Right lobe of liver (tissue), 4 donors: ENCODE measurements around the gene OTOGL.

ENCODE experiments used
- POLR2A ChIP-seq: fragments of 450-650 bp; IDR thresholded peaks from one replicate; pipeline ENCODE4 v1.6.1; 2017; ENCODE audit warnings: antibody characterized with exemption, mild to moderate bottlenecking
- TF ChIP-seq, protein P1 (sequence below), 4 donors: fragments of 200-600 bp in 3 of 4; fragments of 450-650 bp in 1 of 4; IDR thresholded peaks; one replicate each; pipeline versions ENCODE4 v1.5.1 to v1.8.0; 2016 to 2022; ENCODE audit warnings: antibody characterized with exemption in 4 of 4, mild to moderate bottlenecking in 2 of 4
- donor health status: DM: no; HTN: no; CAD: no.
- donor health status: DM: no; HTN: no; CAD: no.
- donor health status: DM: no; HTN: yes; CAD: no.

DNA sequence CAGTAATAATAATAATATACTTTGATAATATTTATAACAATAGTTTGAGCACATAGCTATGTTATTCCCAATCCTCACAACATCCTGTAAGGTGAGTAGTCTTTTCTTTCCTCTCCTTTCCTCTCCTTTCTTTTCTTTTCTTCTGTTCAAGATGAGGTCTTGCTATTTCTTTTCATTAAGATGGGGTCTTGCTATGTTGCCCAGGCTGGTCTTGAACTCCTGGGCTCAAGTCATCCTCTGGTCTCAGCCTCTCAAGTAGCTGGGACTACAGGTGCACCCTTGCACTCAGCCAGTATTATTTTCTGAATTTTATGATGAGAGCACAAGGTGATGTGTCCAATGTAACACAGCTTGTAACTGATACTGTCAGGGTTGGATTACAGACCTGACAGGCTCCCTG is 134.6 kb downstream of the OTOGL start:
- TF ChIP-seq, protein P1, sequence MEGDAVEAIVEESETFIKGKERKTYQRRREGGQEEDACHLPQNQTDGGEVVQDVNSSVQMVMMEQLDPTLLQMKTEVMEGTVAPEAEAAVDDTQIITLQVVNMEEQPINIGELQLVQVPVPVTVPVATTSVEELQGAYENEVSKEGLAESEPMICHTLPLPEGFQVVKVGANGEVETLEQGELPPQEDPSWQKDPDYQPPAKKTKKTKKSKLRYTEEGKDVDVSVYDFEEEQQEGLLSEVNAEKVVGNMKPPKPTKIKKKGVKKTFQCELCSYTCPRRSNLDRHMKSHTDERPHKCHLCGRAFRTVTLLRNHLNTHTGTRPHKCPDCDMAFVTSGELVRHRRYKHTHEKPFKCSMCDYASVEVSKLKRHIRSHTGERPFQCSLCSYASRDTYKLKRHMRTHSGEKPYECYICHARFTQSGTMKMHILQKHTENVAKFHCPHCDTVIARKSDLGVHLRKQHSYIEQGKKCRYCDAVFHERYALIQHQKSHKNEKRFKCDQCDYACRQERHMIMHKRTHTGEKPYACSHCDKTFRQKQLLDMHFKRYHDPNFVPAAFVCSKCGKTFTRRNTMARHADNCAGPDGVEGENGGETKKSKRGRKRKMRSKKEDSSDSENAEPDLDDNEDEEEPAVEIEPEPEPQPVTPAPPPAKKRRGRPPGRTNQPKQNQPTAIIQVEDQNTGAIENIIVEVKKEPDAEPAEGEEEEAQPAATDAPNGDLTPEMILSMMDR (IDR thresholded peaks at IDR 0.05), result no peak
- TF ChIP-seq POLR2A, result no peak
